Measurements from ENCODE around the gene HS6ST2. TPM values are rescaled to one million over a fixed set of nuclear protein-coding genes. Genes with fewer than 3 reads are reported as not detected.

Gene HS6ST2
- total and polyA plus RNA-seq, 9 of the 15 experiments (the other 6 are each of a cell fraction or from before 2014, with no cell fraction given): not detected

GRCh38 chrX:132664273-132664672 lies 294.2 kb downstream of the HS6ST2 start:
- no peak for FAIRE-seq
- no TSS peak for BruUV-seq (replicated peaks)
- 3% methylated on average over 3 of the region's 3 CpGs for WGBS (ENCODE audit: insufficient coverage, low coverage, missing lambda C conversion rate)

More at GRCh38 chrX:132664273-132664672, 294.2 kb downstream of the HS6ST2 start:
- TF ChIP-seq FOXK1 (CRISPR knock-in tag; IDR thresholded peaks at IDR 0.05; ENCODE audit: borderline replicate concordance) (no peak), EWSR1 (IDR thresholded peaks at IDR 0.05; ENCODE audit: borderline replicate concordance, low read depth, partially characterized antibody) (no peak), CTBP1 (IDR thresholded peaks at IDR 0.05; ENCODE audit: borderline replicate concordance) (no peak), ZNF77 (CRISPR knock-in tag; IDR thresholded peaks at IDR 0.05) (no peak), THRB (CRISPR knock-in tag; conservative IDR thresholded peaks at IDR 0.05) (no peak), ZNF778 (CRISPR knock-in tag; IDR thresholded peaks at IDR 0.05) (no peak), ZNF347 (CRISPR knock-in tag; IDR thresholded peaks at IDR 0.05; ENCODE audit: low read depth) (no peak), HNRNPUL1 (IDR thresholded peaks at IDR 0.05; ENCODE audit: low read length) (no peak), ZNF184 (CRISPR knock-in tag; IDR thresholded peaks at IDR 0.05) (no peak), GMEB1 (CRISPR knock-in tag; IDR thresholded peaks at IDR 0.05) (no peak), ZFP1 (CRISPR knock-in tag; IDR thresholded peaks at IDR 0.05) (no peak)
- no peak overlapping the region for H3K9ac ChIP-seq (ENCODE audit: insufficient read depth in 1 of 2, low read depth in 2 of 2, low read length in 2 of 2)
- DNase-seq (ENCODE audit: extremely low read depth in 1 of 4, low spot score in 3 of 4): no peak
- intact Hi-C loops (cut with micrococcal nuclease) (no loop called here), in situ Hi-C loops (cut with MboI) (no loop called here)
- H4K20me1 ChIP-seq (replicated peaks; ENCODE audit: control insufficient read depth, insufficient read depth, low read length): no peaks in the 10 kb centered on the region
- H3K4me2 ChIP-seq (ENCODE audit: insufficient read depth, low read length): no peak overlapping the region
- H3K9me1 ChIP-seq (ENCODE audit: control insufficient read depth, insufficient read depth, low read length): no peaks in the 10 kb centered on the region
- POLR2A ChIA-PET: no interaction called here
- H2AFZ ChIP-seq (ENCODE audit: low read depth, low read length): no peak overlapping the region
- no peaks in the 10 kb centered on the region for H3K79me2 ChIP-seq (ENCODE audit: control insufficient read depth, insufficient read depth, low read length)
- no peaks in the 10 kb centered on the region for H3K27me3 ChIP-seq (ENCODE audit: control insufficient read depth in 2 of 2, insufficient read depth in 2 of 2, low read length in 2 of 2)
- no peak for ATAC-seq
- H3K36me3 ChIP-seq (ENCODE audit: control insufficient read depth, insufficient read depth, low read length): no peaks in the 10 kb centered on the region
- no peak overlapping the region for H3K27ac ChIP-seq (ENCODE audit: extremely low read depth, low read depth, low read length)
- H3K4me1 ChIP-seq (replicated peaks in 1 of 2; ENCODE audit: control insufficient read depth in 2 of 2, insufficient read depth in 2 of 2, low read length in 2 of 2): no peaks in the 10 kb centered on the region
- CTCF ChIA-PET (ENCODE audit: low intra/inter-chr PET ratio): no interaction called here
- no peaks in the 10 kb centered on the region for H3K9me3 ChIP-seq (replicated peaks; ENCODE audit: control insufficient read depth, insufficient read depth, low read depth, low read length)
- no peak overlapping the region for H3K4me3 ChIP-seq

Data from K562 (cell line).